ENCODE results near the gene PSORS1C2.
"Not testable (repeated sequence)": the region's sequence is repeated elsewhere in the genome, so short reads cannot be mapped to it uniquely, and the experiment has no call there.

Gene PSORS1C2

DNA sequence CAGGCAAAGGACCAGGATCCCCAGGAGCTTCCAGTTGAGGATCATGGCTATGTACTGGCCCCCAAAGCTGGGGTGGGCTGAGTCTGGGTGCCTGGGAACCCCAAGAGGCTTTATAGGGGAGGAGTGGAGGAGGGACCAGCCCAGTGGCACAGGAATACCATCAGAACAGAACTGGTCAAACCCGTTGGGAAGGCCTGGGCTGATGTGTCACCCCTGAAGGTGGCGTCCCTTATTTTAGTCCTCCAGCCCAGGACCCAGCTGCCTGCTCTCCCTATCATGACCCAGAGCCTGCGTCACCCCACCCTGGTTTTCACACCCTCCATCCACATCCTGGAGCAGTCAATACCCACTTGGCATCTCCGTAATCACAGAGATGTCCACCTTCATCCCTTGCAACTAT lies at the start of gene PSORS1C2:
Gene PSORS1C2, minus strand, starts transcription at position 85 of the 400 bp plus-strand sequence. Its CDS starts 40 bp downstream, at position 45.
- H3K27me3 Mint-ChIP-seq (ENCODE audit: low read depth), result peaks cover 5% of the 10 kb centered on the region
- no peaks in the 10 kb centered on the region for H3K9me3 Mint-ChIP-seq
- no peak within 1 kb of the TSS for H3K4me3 Mint-ChIP-seq
- H3K36me3 Mint-ChIP-seq (ENCODE audit: low read depth), result peaks cover 2% of the 10 kb centered on the region
- H3K4me1 Mint-ChIP-seq (ENCODE audit: low read depth), result peaks cover 4% of the 10 kb centered on the region
- H3K27ac Mint-ChIP-seq, result no peak within 1 kb of the TSS

DNA sequence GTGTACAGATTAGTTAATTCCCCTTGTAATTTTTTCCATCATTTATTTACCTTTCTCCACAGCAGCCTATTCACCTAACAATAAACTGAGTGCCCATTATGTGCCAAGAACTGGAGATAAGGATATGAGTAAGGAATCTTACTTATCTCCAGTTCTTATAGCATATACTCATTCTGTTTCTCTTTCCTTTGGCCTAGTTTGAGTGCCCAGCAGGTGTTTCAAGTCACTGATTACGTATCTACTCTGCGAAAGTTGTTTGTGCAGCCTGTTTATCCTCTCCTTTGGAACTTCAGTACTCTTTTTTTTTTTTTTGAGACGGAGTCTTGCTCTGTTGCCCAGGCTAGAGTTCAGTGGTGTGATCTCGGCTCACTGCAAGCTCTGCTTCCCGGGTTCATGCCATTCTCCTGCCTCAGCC lies 48.9 kb upstream of the PSORS1C2 start:
- no peak overlapping the region for H3K4me3 Mint-ChIP-seq
- no peak overlapping the region for H3K27ac Mint-ChIP-seq
- H3K27me3 Mint-ChIP-seq (ENCODE audit: low read depth), result no peaks in the 10 kb centered on the region
- no peaks in the 10 kb centered on the region for H3K36me3 Mint-ChIP-seq (ENCODE audit: low read depth)
- H3K9me3 Mint-ChIP-seq, result no peaks in the 10 kb centered on the region
- peaks cover 8% of the 10 kb centered on the region for H3K4me1 Mint-ChIP-seq (ENCODE audit: low read depth)

DNA sequence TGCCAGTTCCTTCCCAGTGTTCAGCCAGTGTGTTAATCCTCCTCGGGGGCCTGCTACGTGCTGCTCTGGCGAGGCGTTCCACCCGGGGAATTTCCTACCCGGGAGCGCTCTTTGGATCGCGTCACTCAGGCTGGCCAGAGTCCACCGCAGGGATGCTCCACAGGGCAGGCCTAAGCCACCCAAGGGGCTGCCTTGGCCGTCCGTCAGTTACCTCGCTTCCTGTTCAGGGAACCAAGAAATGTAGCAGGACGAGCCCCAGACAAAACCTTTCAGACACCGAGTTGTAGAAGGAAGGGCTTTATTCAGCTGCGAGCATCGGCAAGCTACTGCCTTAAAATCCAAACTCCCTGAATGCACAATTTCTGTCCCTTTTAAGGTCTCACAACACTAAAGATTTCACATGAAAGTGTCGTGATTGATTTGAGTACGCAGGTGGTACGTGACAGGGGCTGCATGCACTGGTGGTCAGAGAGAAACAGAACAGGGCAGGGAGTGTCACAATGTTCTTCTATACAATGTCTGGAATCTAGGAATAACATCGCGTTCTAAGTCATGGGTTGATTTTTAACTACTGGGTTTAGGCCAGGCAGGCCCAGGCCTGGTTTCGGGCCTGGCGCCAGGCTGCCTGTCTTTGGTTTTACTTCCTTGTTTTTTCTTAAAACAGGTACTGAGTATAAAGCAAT lies 47.3 kb upstream of the PSORS1C2 start:
- Mint-ChIP-seq H3K9me3 (no peaks in the 10 kb centered on the region), H3K27me3 (ENCODE audit: low read depth) (no peaks in the 10 kb centered on the region), H3K27ac (no peak overlapping the region), H3K4me3 (no peak overlapping the region), H3K36me3 (ENCODE audit: low read depth) (no peaks in the 10 kb centered on the region), H3K4me1 (ENCODE audit: low read depth) (peaks cover 8% of the 10 kb centered on the region)

DNA sequence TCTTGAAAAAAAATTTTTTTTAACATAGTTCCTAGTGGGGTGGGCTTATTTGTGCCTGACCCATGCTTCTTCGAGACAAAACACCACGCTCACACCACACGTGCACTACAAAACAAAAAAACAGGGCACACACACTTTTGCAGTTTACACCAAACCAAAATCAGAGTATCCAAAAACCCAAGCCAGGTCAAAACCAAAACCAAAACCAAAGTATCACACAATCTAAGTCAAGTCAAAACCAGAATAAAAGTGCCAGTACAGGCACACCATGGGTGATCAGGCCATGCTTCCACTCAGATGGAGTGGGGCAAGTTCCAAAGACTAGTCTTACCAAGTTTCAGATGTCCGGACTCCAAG lies 46.8 kb upstream of the PSORS1C2 start:
- H3K4me3 Mint-ChIP-seq; H3K4me1 Mint-ChIP-seq (ENCODE audit: low read depth); H3K27ac Mint-ChIP-seq; H3K9me3 Mint-ChIP-seq; H3K36me3 Mint-ChIP-seq (ENCODE audit: low read depth); H3K27me3 Mint-ChIP-seq (ENCODE audit: low read depth): not testable (repeated sequence)

DNA sequence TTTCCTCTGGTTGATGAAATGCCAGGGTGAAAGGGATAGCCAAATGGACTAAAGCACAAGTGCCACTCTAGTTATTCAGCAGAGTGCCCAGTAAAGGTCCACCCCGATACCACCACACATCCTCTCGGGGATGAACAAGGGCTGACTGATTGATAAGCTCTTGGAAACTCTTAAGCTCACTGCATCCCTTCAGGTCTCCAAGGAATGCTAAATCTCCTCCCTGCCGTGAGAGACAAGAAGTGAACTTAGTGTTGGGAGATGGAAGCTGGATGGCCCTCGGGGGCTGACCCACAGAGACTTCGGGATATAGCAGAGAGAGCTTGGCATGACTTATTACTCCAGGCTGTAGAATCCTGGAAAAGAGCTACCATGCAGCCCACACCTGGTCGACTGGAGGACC lies 45.0 kb upstream of the PSORS1C2 start:
- not testable (repeated sequence) for H3K4me3 Mint-ChIP-seq, H3K9me3 Mint-ChIP-seq

DNA sequence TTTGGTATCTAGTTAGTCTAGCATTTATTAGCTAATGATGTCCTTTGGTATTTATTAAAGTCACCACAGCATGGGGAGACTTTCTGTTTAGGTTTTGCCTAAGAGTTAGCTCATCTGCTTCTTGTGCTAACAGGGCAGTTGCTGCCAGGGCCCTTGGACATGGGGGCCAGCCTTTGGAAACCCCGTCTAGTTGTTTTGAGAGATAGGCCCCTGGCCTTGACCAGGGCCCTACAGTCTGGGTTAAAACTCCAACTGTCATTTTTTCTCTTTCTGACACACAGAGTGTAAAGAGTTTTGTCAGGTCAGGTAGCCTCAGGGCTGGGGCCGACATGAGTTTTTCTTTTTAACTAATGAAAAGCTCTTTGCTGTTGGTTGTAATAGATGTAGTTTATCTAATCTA lies 44.4 kb upstream of the PSORS1C2 start:
- H3K36me3 Mint-ChIP-seq (ENCODE audit: low read depth); H3K27me3 Mint-ChIP-seq (ENCODE audit: low read depth); H3K4me3 Mint-ChIP-seq; H3K9me3 Mint-ChIP-seq; H3K27ac Mint-ChIP-seq: not testable (repeated sequence)
- H3K4me1 Mint-ChIP-seq (ENCODE audit: low read depth), result peaks cover 13% of the 10 kb centered on the region

More for the DNA sequence above, 45.0 kb upstream of the PSORS1C2 start:
- H3K4me1 Mint-ChIP-seq (ENCODE audit: low read depth); H3K27ac Mint-ChIP-seq; H3K27me3 Mint-ChIP-seq (ENCODE audit: low read depth); H3K36me3 Mint-ChIP-seq (ENCODE audit: low read depth): not testable (repeated sequence)

DNA sequence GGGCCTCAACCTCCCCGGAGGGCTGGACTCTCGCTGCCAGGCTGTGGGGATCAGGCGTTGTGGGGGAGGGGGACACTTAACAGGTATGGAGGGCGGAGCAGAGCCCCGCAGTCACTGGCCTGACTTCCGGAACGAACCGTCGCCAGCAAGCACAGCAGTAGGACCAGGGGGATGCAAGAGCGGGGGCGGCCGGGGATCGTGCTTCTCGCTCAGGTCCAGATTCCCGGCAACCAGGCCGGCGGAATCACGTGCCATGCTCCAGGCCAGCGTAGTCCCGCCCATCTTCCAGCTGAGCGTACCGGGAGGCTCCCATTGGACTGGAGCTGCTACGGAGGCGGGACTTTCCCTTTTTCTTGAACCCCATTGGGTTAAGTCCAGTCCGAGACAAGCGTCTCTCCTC lies 41.6 kb upstream of the PSORS1C2 start:
- Mint-ChIP-seq H3K4me1 (ENCODE audit: low read depth) (peaks cover 7% of the 10 kb centered on the region), H3K9me3 (no peaks in the 10 kb centered on the region), H3K27ac (peak overlapping the region; percentile 23), H3K27me3 (ENCODE audit: low read depth) (no peaks in the 10 kb centered on the region), H3K36me3 (ENCODE audit: low read depth) (no peaks in the 10 kb centered on the region), H3K4me3 (peak overlapping the region; percentile 57)

DNA sequence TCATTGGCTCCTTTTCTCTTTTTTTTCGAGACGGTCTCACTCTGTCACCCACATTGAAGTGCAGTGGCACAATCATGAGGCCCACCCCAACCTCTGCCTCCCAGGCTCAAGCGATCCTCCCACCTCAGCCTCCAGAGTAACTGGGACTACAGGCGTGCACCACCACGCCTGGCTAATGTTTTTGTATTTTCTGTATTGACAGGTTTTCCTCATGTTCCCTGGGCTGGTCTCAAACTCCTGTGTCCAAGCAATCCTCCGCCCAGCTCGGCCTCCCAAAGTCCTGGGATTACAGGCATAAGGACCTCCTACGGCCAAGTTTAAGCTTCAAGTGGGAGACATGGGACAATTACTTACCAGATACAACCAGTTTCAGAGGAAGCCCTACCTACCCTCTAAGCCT lies 41.0 kb upstream of the PSORS1C2 start:
- Mint-ChIP-seq H3K27ac (no peak overlapping the region), H3K4me3 (no peak overlapping the region), H3K4me1 (ENCODE audit: low read depth) (peaks cover 5% of the 10 kb centered on the region), H3K36me3 (ENCODE audit: low read depth) (no peaks in the 10 kb centered on the region), H3K27me3 (ENCODE audit: low read depth) (no peaks in the 10 kb centered on the region), H3K9me3 (no peaks in the 10 kb centered on the region)

DNA sequence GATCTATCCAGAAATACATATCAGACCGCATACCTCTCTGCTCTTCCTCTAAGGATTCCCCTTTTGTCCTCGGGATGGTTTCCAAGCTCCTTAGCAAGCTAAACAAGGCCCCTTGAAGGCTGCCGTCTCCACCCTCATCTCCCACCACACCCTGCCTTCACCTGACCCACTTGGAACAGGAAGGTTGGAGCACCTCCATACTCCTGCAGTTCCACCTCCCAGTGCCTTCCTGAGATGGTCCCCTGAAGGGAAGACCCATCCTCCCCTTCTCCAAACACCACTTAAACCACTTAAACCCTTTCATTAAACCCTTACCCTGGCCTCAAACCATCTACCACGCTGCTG lies 40.1 kb upstream of the PSORS1C2 start:
- no peaks in the 10 kb centered on the region for H3K36me3 Mint-ChIP-seq (ENCODE audit: low read depth)
- no peaks in the 10 kb centered on the region for H3K9me3 Mint-ChIP-seq
- no peak overlapping the region for H3K4me3 Mint-ChIP-seq
- H3K27ac Mint-ChIP-seq, result no peak overlapping the region
- H3K27me3 Mint-ChIP-seq (ENCODE audit: low read depth), result no peaks in the 10 kb centered on the region
- H3K4me1 Mint-ChIP-seq (ENCODE audit: low read depth), result peaks cover 5% of the 10 kb centered on the region

DNA sequence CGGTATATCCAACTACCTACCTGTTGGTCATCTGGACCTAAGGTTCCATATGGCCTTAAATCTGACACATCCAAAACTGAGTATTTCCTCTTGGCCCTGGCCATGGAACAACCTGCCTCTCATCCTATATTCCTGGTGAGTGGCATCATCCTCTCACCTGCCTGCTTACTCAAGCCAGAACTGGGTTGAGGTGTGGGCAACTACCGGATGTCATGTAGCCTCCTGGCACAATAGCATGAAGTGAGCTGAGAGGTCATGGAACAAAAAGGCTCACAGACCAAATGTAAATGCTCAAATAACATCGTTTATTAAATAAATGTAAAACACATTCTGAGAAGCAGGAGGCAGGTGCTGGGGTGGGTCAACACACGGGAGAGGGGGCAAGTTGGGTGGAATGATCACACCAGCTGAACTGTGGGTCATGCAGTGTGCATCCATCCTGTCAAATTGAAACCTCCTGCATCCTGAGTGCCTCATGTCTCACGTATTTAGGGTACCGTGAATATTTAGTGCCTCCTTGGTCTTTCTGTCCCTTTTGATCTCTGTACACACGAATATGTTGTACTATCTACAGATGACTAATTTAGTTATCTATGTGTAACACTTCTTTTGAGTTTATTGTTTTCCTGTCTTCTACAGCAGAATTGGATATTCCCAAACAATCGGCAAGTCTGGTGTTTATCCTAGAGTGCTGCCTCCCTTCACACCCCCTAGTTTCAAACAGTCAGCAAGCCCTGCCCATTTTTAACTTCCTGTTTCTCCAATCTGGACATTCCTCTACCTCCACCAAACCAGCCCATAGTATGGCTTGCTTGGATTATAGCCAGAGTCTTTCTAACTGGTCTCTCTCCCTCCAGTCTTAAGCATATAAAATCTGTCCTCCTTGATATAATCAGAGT lies 39.5 kb upstream of the PSORS1C2 start:
- no peak overlapping the region for H3K27ac Mint-ChIP-seq
- no peaks in the 10 kb centered on the region for H3K27me3 Mint-ChIP-seq (ENCODE audit: low read depth)
- H3K4me1 Mint-ChIP-seq (ENCODE audit: low read depth), result peaks cover 5% of the 10 kb centered on the region
- H3K4me3 Mint-ChIP-seq, result no peak overlapping the region
- H3K36me3 Mint-ChIP-seq (ENCODE audit: low read depth), result no peaks in the 10 kb centered on the region
- H3K9me3 Mint-ChIP-seq, result no peaks in the 10 kb centered on the region

DNA sequence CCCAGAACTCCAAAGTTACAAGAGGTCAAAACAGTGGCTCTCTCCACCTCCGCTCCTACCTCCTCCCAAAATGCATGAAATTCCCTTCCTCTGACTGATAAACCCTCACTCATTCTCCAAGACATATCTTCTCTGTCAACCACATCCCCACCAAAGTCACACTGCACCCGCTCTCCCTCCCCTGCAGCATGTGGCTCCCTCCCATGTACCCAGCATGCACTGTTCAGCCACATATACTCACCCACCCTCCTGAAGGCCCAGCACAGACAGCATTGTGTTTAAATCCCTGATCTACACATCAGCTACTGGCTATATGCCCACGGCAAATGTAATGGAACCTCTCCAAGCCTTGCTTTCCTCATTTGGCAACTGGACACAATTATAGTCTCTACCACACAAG lies 37.1 kb upstream of the PSORS1C2 start:
- H3K36me3 Mint-ChIP-seq (ENCODE audit: low read depth), result no peaks in the 10 kb centered on the region
- H3K4me3 Mint-ChIP-seq, result no peak overlapping the region
- H3K9me3 Mint-ChIP-seq, result no peaks in the 10 kb centered on the region
- no peak overlapping the region for H3K27ac Mint-ChIP-seq
- no peaks in the 10 kb centered on the region for H3K27me3 Mint-ChIP-seq (ENCODE audit: low read depth)
- peaks cover 5% of the 10 kb centered on the region for H3K4me1 Mint-ChIP-seq (ENCODE audit: low read depth)

DNA sequence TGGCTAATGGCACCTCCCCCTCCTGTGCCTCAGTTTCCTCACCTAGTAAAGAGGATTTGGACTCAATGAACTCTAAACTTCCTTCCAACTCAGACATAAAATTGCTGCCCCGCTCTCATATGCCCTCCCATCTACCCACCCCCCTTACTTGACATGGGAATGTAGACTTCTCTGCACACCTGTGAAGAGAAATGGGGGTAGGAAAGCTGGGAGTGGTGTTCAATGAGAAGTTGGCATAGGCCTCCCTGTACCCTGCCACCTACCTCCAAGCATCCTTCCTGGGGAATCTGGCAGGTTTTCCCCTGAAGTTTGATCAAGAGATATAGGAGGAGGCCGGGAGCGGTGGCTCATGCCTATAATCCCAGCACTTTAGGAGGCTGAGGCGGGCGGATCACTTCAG lies 35.5 kb upstream of the PSORS1C2 start:
- H3K4me1 Mint-ChIP-seq (ENCODE audit: low read depth), result peaks cover 5% of the 10 kb centered on the region
- no peaks in the 10 kb centered on the region for H3K36me3 Mint-ChIP-seq (ENCODE audit: low read depth)
- H3K27ac Mint-ChIP-seq, result no peak overlapping the region
- H3K9me3 Mint-ChIP-seq, result no peaks in the 10 kb centered on the region
- H3K4me3 Mint-ChIP-seq, result no peak overlapping the region
- H3K27me3 Mint-ChIP-seq (ENCODE audit: low read depth), result no peaks in the 10 kb centered on the region

DNA sequence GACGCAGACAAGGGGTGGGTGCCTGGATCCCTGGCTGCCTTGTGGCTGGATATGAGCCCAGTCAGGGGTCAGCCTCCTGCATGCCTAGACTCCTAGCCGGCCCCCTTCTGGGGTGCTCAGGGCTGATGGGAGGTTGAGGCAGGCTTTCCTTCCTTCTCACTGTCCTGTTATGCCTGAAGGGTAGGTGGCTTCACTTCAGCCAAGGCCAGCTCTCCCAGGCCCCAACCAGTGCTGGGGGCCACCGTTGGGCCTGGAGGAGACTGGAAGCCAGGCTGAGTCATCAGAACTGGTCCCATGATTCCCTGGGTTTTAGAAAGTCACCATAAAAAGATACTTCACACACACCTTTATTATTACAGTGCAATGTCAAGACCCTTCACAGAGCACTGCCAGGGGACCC lies 34.5 kb upstream of the PSORS1C2 start:
- Mint-ChIP-seq H3K27ac (no peak overlapping the region), H3K9me3 (no peaks in the 10 kb centered on the region), H3K4me1 (ENCODE audit: low read depth) (no peaks in the 10 kb centered on the region), H3K27me3 (ENCODE audit: low read depth) (no peaks in the 10 kb centered on the region), H3K36me3 (ENCODE audit: low read depth) (no peaks in the 10 kb centered on the region), H3K4me3 (no peak overlapping the region)

DNA sequence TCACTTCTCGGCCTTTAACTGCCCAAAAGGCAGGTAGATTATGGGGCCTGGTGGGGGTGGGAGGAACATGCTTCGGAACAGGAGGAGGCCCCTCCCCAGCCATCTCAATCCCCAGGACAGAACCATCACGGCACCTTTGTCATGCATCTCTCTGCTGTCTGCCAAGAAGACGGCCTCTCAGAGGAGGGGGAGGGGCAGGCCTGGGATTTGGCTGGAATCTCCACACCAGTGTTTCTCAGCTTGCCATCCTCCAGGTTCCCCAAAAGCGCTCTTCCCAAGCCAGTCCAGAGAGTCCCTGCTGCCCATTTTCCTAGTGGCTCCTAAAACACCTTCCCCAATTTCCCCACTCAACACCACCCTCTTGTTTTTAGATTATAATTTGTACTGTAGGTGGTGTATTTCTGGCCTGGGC lies 34.1 kb upstream of the PSORS1C2 start:
- Mint-ChIP-seq H3K4me3 (no peak overlapping the region), H3K36me3 (ENCODE audit: low read depth) (no peaks in the 10 kb centered on the region), H3K9me3 (no peaks in the 10 kb centered on the region), H3K27ac (no peak overlapping the region), H3K4me1 (ENCODE audit: low read depth) (no peaks in the 10 kb centered on the region), H3K27me3 (ENCODE audit: low read depth) (no peaks in the 10 kb centered on the region)

Measured in T-helper 1 cell treated with Interleukin-12 subunit alpha and Interleukin-12 subunit beta and Interleukin-4 antibody, amounts not matched to agents 30 μg/mL and 1 μg/mL, for 36 hours (primary cell).